Peyer's patch (tissue), 4 donors: Measurements from ENCODE around the gene SMPDL3A. TPM values are rescaled to one million over a fixed set of nuclear protein-coding genes. Genes with fewer than 3 reads are reported as not detected.

ENCODE experiments used
- DNase-seq, 3 donors: peaks; one replicate each; pipeline ENCODE4 v3.0.0-alpha.2; 2017 to 2019
- H3K27ac ChIP-seq, 4 donors: fragments of 200-600 bp; sonication (generic); one replicate each; pipeline ENCODE4 v1.5.1; 2016 to 2019
- H3K27me3 ChIP-seq, 2 donors: fragments of 200-600 bp; sonication (generic); one replicate each; pipeline ENCODE4 v1.5.1; 2019
- H3K36me3 ChIP-seq, 3 donors: fragments of 200-600 bp; sonication (generic); one replicate each; pipeline ENCODE4 v1.5.1; 2016 to 2019
- H3K4me1 ChIP-seq, 4 donors: fragments of 200-600 bp; sonication (generic); one replicate each; pipeline ENCODE4 v1.5.1; 2016 to 2019
- H3K4me3 ChIP-seq, 4 donors: fragments of 200-600 bp; sonication (generic); 1 replicate in 3 of 4; 2 replicates in 1 of 4; pipeline ENCODE4 v1.5.1; 2016 to 2019; ENCODE audit warnings: mild to moderate bottlenecking in 1 of 4
- H3K9me3 ChIP-seq, 4 donors: fragments of 200-600 bp; sonication (generic); one replicate each; pipeline ENCODE4 v1.5.1; 2016 to 2019; ENCODE audit warnings: mild to moderate bottlenecking in 1 of 4
- CTCF ChIP-seq, 6 experiments: fragments of 450-650 bp in 4 of 6; fragments of 200-600 bp in 2 of 6; sonication (generic) in 1 of 6; IDR thresholded peaks; one replicate each; pipeline ENCODE4 v1.5.1; 2017 to 2019; ENCODE audit warnings: antibody characterized with exemption in 6 of 6, mild to moderate bottlenecking in 3 of 6, moderate library complexity in 1 of 6
- POLR2A ChIP-seq, 2 donors: fragments of 450-650 bp; IDR thresholded peaks; one replicate each; pipeline ENCODE4 v1.5.1; 2017; ENCODE audit warnings: antibody characterized with exemption in 2 of 2, mild to moderate bottlenecking in 2 of 2, moderate library complexity in 2 of 2
- total RNA-seq, 4 donors: library from RNA; depleted of rRNA; stranded (reverse); fragments of >200 nt; gene quantifications; one replicate each; pipeline ENCODE4 v1.1.0, GENCODE V29; 2016

SMPDL3A gene
- total RNA-seq, 4 donors from 2014 or later, result 15.7 to 641 (median 190) TPM

- Histone ChIP-seq H3K36me3 (peaks cover 0 to 25% (median under 1%) of the 10 kb centered on the region in 3 donors), H3K4me1 (peaks cover 0 to 32% (median 0%) of the 10 kb centered on the region in 4 donors), H3K4me3 (no peak overlapping the region), H3K27me3 (no peaks in the 10 kb centered on the region), H3K27ac (no peak overlapping the region), H3K9me3 (no peaks in the 10 kb centered on the region)
- DNase-seq, result no peak
- TF ChIP-seq CTCF (IDR thresholded peaks at IDR 0.05), result no peak
- TF ChIP-seq POLR2A (IDR thresholded peaks at IDR 0.05), result no peak
Measured at GRCh38 chr6:122800906-122801305, 11.8 kb downstream of the SMPDL3A start.

GRCh38 chr6:122801397-122801796 lies 12.3 kb downstream of the SMPDL3A start:
- no peak for TF ChIP-seq POLR2A (IDR thresholded peaks at IDR 0.05)
- TF ChIP-seq CTCF (IDR thresholded peaks at IDR 0.05), result no peak
- H3K4me1 ChIP-seq, result peaks cover 0 to 32% (median 0%) of the 10 kb centered on the region in 4 donors
- no peak for DNase-seq
- H3K27ac ChIP-seq, result no peak overlapping the region
- peaks cover 0 to 28% (median 2%) of the 10 kb centered on the region in 3 donors for H3K36me3 ChIP-seq
- no peak overlapping the region for H3K4me3 ChIP-seq
- H3K9me3 ChIP-seq, result no peaks in the 10 kb centered on the region
- H3K27me3 ChIP-seq, result no peaks in the 10 kb centered on the region

GRCh38 chr6:122803171-122803661 lies 14.2 kb downstream of the SMPDL3A start:
- Histone ChIP-seq H3K27me3 (no peaks in the 10 kb centered on the region), H3K4me3 (no peak overlapping the region), H3K4me1 (peaks cover 0 to 19% (median 0%) of the 10 kb centered on the region in 4 donors), H3K9me3 (no peaks in the 10 kb centered on the region), H3K27ac (no peak overlapping the region), H3K36me3 (peaks cover 0 to 42% (median 2%) of the 10 kb centered on the region in 3 donors)
- no peak for DNase-seq
- TF ChIP-seq CTCF (IDR thresholded peaks at IDR 0.05) (no peak), POLR2A (IDR thresholded peaks at IDR 0.05) (no peak)

- no peak overlapping the region for H3K27ac ChIP-seq
- no peak for TF ChIP-seq CTCF (IDR thresholded peaks at IDR 0.05)
- no peak for TF ChIP-seq POLR2A (IDR thresholded peaks at IDR 0.05)
- peaks cover 0 to 55% (median 2%) of the 10 kb centered on the region in 3 donors for H3K36me3 ChIP-seq
- no peak overlapping the region for H3K4me3 ChIP-seq
- DNase-seq, result no peak
- no peaks in the 10 kb centered on the region for H3K9me3 ChIP-seq
- peaks cover 0 to 8% (median 0%) of the 10 kb centered on the region in 4 donors for H3K4me1 ChIP-seq
- H3K27me3 ChIP-seq, result no peaks in the 10 kb centered on the region
Measured at GRCh38 chr6:122804962-122805485, 16.0 kb downstream of the SMPDL3A start.

- Histone ChIP-seq H3K27me3 (no peaks in the 10 kb centered on the region), H3K4me3 (no peak overlapping the region), H3K4me1 (no peaks in the 10 kb centered on the region), H3K36me3 (peaks cover 0 to 63% (median 2%) of the 10 kb centered on the region in 3 donors), H3K27ac (no peak overlapping the region), H3K9me3 (no peaks in the 10 kb centered on the region)
- no peak for TF ChIP-seq POLR2A (IDR thresholded peaks at IDR 0.05)
- TF ChIP-seq CTCF (IDR thresholded peaks at IDR 0.05), result no peak
- no peak for DNase-seq
Measured at GRCh38 chr6:122806291-122806690, 17.2 kb downstream of the SMPDL3A start.
